H54 (cell line): Measurements from ENCODE around the gene NANOS3.
"Not testable (repeated sequence)": the region's sequence is repeated elsewhere in the genome, so short reads cannot be mapped to it uniquely, and the experiment has no call there.

Source experiments
- DNase-seq: peaks from one replicate; pipeline ENCODE4 v3.0.0; 2011; ENCODE audit warnings: low spot score, mixed read lengths; ENCODE audit not compliant: insufficient read length
- FAIRE-seq: peaks from 3 replicates; lab custom pipeline; 2011; peaks lifted over from hg19 to GRCh38; lab: Jason Lieb, UNC
- POLR2A ChIP-seq: IDR thresholded peaks from 2 replicates; pipeline ENCODE4 v1.6.1; 2011; ENCODE audit warnings: low read depth, mild to moderate bottlenecking, low read length

Gene NANOS3

GRCh38 chr19:13920940-13921747, 44.2 kb downstream of the NANOS3 start:
- DNase-seq (peak; percentile 56), FAIRE-seq (peak; percentile 50)
- no peak for TF ChIP-seq POLR2A

- not testable (repeated sequence) for FAIRE-seq, DNase-seq
These were observed 45.2 kb downstream of the NANOS3 start for GRCh38 chr19:13922118-13922517.

GRCh38 chr19:13923194-13923987, 46.5 kb downstream of the NANOS3 start:
- FAIRE-seq: no peak
- DNase-seq: no peak
- no peak for TF ChIP-seq POLR2A

- no peak for TF ChIP-seq POLR2A
- no peak for DNase-seq
- FAIRE-seq: no peak
These were observed 49.1 kb downstream of the NANOS3 start for GRCh38 chr19:13926010-13926409.

GRCh38 chr19:13926715-13927114, 49.8 kb downstream of the NANOS3 start:
- DNase-seq (no peak), FAIRE-seq (no peak)
- TF ChIP-seq POLR2A: no peak

- no peak for DNase-seq
- no peak for FAIRE-seq
- TF ChIP-seq POLR2A: no peak
These were observed 52.4 kb downstream of the NANOS3 start for GRCh38 chr19:13929340-13929739.

GRCh38 chr19:13929956-13930355, 53.0 kb downstream of the NANOS3 start:
- DNase-seq (no peak), FAIRE-seq (no peak)
- TF ChIP-seq POLR2A: no peak
